ENCODE results near the gene DNAJA3.

Gene DNAJA3

DNA sequence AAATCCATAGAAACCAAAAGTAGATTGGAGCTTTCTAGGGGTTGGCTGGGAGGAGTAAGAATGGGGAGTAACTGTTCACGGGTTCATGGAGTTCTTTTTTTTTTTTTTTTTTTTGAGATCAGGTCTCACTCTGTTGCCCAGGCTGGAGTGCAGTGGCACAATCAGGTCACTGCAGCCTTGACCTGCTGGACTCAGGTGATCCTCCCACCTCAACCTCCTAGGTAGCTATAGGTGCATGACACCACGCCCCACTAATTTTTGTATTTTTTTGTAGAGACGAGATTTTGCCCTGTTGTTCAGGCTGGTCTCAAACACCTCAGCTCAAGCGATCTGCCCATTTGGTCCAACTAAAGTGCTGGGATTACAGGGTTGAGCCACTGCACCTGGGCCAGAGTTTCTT, 47.2 kb downstream of the DNAJA3 start:
- in situ Hi-C loops (cut with HindIII; ENCODE audit: low sequenced_read_pairs) = no loop called here

DNA sequence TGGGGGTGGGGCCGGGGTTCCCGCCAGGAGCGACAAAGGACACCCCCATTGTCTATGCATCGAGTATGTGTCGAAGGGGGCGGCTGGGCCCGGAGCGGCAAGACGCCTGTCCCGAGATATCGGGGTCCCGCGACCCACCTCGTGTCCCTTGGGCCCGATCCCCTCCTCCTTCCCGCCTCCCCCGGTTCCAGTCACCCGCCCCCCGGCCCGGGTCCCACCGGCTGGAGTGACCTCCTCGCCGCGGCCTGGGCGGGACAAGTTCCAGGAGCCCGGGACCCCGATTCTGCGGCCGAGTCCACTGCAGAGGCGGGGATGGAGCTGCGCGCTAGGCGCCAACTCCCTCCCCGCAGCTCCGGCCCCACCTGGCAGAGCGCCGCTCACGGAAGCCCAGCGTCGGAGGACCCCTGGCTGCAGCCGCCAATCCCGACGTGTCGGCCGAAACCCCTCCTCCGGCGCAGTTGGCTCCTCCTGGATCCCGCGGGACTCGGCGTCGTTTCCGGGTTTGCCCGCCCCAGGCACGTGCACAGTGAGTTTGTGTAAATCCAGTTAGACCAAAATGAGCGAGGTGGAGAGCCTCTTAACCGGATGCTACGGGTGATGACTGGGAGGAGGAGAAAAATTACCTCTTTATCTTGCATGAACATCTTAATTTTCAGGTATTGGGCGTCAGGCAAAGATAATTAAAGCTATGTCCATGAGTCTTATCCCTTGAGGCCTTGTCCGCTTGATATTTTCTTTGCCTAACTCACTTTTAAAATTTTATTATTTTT, 48.7 kb downstream of the DNAJA3 start, which contains the start of gene NMRAL1:
Gene NMRAL1 (minus strand): TSS at position 434 of the 770 bp plus-strand sequence. CDS start 493 bp downstream, outside the sequence.
- in situ Hi-C loops (cut with HindIII; ENCODE audit: low sequenced_read_pairs) = no loop called here

DNA sequence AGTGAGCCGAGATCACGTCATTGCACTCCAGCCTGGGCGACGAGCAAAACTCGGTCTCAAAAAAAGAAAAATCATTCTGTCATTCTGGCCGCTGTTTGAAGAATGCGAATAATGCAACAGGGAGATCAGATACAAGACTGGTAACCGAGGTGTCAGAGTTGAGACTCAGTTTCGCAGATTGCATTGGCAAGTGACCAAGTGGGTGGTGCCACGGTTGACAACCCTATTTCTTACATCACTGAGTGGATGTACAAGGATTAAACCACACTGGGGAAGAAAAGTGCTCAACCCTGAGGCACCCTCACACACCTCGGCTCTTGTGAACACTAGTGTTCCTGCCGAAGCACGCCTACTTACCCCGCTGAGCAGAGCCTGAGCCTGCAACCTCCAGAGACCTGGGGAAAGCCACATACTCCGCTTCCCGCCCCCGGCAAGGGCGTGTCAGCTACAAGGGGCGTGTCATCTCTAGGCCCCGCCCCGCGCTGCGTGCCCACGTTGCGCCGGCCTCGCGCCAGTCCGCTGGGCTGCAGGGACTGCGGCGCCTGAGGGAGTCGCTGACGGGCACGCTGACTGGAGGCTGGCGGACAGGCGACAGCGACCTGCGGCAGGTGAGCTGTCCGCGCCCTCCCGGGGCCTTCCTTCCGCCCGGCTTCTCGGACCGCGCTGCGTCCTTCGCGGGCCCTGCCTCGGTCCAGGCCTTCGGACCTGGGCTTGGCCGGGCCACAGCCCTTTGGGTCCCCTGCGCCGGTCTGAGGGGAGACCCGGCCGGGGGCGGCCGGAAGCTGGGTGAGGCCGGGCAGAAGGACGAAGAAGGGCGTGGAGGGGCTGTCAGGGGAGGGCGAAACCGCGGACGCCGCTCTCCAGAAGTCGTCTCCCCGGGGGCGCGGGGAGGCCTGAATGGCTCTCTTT, 50.5 kb downstream of the DNAJA3 start, which contains the start of gene HMOX2:
Gene HMOX2 (plus strand): TSS at position 519 of the 909 bp plus-strand sequence. CDS start 29,127 bp downstream, outside the sequence.
- in situ Hi-C loops (cut with HindIII; ENCODE audit: low sequenced_read_pairs) = no loop called here

DNA sequence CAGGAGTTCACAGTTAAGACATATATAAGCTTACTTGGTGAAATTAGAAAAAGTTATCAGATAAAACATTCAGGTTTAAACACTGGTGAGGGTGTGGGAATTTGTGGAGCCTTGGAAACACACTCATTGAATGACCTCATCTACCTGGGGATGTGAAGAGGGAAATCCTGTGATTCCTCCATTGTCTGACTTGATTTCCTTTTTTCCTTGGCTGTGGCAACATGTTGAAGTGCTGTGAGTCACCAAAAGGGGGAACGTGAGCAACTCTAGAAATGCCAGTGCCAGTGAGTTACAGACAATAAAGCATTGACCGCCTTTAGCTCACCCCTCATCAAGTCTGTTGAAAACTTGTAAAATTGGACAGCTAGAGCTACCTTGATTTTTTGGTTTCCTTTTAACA, 52.3 kb downstream of the DNAJA3 start:
- in situ Hi-C loops (cut with HindIII; ENCODE audit: low sequenced_read_pairs) = no loop called here

DNA sequence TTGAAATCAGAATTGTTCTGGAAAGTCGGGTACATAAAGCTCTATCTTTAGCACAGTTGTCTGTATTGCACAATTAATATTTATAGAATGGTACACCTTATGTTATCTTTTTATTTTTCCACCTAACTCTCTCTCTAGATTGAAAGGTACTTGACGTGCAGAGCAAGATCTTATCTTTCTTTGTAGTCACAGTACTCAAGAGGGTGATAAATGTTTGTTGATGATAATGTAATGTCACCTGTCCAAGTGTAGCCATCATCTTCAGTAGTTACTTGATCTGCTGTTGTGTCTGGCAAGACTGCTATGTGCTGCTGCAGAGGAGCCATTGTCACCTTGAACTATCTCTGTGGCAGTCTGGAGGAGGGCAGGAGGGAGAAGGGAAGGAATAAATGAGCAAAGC, 55.9 kb downstream of the DNAJA3 start:
- in situ Hi-C loops (cut with HindIII; ENCODE audit: low sequenced_read_pairs) = no loop called here

DNA sequence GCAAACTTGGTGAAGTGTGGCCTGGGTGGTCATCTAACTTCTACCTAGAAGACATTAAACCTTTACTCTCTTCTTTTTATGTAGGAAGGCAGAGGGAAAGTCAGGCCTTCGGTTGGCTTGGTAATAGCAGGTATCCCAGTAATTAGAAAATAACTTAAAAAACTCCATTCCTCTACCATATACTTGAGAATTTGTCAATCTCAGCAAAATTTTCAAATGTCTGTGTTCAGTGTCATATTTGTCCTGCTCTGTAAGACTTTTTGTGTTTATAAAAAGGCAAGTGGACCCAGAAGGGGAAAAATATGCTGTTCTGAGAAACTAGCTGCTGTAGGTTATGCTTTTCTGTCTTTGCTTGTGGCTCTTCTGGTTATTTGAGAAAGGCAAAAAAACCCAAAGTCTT, 56.3 kb downstream of the DNAJA3 start:
- in situ Hi-C loops (cut with HindIII; ENCODE audit: low sequenced_read_pairs) = no loop called here

DNA sequence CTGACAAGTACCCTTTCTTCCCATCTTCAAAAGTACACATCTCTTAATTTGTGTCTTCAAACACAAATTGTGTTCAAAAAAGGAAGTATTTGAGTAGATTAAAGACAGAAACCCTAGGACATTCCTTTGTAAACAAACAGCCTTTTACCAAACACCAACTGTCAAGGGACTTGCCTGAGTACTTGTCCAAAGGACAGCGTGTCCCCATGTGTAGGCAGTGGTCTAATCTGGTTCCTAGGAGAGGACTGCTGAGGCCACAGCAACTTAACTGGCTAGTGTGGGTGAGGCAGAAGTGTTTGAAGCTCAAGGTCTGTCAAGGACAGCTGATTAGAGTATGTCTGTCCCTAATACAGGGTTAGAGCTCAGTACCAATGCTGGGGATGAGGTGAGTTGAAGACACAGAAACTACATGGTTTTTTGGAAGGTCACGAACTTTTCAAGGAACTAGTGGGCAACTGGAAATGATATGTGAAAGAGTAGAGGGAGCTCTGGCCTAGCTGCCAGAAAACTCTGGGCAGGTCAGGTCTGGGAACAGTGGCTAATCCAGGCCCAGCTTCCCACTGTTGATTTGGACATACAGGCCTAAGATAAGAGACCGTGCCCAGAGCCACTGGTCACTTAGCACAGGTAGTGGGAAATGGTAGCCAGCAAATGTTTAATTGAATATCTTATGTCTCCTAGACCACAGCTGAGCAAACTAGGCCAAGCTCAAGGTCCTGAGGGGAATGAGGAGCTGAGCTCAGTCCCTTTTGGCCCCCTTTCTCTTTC, 60.6 kb downstream of the DNAJA3 start:
- in situ Hi-C loops (cut with HindIII; ENCODE audit: low sequenced_read_pairs) = no loop called here

DNA sequence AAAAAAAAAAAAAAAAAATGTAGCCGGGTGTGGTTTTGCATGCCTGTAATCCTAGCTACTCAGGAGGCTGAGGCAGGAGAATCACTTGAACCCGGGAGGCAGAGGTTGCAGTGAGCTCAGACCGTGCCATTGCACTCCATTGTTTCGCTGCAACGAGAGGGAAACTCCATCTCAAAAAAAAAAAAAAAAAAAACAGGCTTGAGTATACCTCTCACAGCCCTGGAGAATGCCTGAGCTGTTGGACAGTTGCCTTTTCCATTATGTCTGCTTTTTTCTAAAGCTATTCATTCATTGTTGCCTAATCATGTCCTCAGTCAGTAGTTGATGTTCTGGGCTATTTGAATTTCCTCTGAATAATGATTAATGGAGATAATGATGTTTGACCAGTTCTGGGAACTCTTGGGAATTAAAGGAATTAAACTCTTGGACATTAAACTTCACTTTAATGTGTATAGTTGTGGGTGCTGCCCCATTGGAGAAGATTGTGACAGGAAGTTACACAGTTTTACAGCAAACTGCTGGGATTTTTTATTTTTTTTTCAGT, 62.4 kb downstream of the DNAJA3 start:
- in situ Hi-C loops (cut with HindIII; ENCODE audit: low sequenced_read_pairs) = no loop called here

DNA sequence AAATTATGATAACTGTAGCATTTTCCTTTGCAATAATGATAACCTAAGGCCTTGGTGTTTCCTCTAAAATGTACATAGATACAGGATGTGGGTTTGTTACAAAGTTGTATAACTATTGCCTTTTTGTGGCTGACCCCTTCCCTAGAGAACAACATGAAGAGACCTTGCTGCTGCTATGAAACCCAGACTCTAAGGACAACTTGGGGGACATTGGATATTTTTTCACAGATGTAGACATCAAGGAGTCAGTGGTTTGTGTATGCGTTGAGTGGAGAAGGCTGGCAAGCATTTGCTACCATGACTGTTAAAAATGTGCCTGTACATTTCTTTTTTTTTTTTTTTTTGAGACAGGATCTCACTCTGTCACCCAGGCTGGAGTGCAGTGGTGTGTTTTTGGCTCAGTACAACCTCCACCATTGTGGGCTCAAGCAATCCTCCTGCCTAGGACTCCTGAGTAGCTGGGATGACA, 62.9 kb downstream of the DNAJA3 start:
- in situ Hi-C loops (cut with HindIII; ENCODE audit: low sequenced_read_pairs) = no loop called here

DNA sequence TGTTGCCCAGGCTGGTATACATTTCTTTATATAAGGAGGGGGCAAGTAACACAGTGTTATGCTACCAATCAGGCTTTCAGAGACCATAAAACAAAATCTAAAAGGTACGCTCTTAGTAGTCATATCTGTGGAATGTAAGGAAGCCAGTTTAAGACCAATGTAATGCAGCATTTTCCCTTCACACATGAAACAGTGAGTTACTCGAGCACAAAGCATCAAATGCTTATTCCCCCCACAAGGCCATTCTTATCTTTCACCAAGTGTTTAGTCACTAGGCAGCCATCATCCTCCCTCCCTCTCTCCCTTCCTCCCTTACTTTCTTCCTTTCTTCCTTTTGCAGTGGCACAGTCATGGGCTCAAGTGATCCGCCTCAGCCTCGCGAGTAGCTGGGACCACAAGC, 63.4 kb downstream of the DNAJA3 start:
- in situ Hi-C loops (cut with HindIII; ENCODE audit: low sequenced_read_pairs) = no loop called here

DNA sequence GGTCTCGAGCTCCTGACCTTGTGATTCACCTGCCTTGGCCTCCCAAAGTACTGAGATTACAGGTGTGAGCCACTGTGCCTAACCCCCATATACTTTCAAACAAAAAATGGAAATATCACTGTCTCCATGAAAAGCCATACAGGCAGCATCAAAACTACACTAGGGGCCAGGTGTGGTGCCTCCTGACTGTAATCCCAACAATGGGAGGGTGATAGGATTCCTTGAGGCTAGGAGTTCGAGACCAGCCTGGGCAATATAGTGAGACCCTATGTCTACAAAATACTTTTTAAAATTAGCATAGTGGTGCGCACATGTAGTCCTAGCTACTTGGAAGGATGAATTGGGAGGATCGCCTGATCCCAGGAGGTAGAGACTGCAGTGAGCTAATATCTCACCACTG, 66.2 kb downstream of the DNAJA3 start:
- in situ Hi-C loops (cut with HindIII; ENCODE audit: low sequenced_read_pairs) = no loop called here

DNA sequence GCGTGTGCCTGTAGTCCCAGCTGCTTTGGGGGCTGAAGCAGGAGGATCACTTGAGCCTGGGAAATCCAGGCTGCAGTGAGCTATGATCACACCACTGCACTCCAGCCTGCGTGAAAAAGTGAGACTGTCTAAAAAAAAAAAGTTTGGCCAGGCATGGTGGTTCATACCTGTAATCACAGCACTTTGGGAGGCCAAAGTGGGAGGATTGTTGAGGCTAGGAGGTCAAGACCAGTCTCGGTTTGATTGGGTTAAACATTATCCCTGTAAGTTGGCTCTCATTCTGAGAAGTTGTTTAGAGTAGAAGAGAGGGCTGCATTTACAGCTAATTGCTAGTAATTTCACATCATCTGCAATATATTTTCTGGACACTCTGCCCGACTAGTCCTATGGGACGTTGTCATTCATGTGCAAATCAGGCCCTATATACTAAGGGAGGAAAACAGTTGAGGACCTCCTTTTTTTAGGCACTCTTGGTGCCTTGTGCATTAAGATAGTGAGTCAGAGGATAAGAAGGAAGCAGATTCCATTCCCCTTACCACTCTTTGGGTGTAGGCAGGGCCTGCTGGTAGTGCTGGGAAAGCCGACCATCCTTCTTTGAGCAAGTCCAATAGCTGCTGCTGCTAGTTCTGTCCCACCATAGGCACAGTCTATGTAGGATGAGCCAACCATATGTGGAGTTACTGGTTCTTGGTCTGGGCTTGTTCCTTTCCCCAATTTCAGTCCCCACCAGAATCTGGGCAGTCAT, 69.2 kb downstream of the DNAJA3 start:
- in situ Hi-C loops (cut with HindIII; ENCODE audit: low sequenced_read_pairs) = no loop called here

DNA sequence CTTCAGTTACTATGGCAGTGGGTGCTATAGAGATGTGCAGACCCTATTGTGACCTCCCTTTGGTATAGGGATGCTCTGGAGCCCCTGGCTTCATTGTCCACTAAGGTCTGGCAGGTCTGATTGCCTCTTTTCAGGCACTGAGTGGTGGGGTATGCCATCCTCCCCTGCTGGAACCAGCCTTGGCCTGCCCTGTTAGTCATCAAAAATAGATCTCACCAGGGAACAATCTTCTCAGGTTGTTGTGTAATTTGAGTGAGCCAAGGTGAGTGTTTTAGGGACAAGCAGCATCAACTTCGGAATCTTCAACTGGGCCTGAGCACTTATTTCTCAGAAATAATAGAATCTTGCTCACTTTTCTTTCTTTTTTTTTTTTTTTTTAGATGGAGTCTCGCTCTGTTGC, 70.1 kb downstream of the DNAJA3 start:
- in situ Hi-C loops (cut with HindIII; ENCODE audit: low sequenced_read_pairs) = no loop called here

DNA sequence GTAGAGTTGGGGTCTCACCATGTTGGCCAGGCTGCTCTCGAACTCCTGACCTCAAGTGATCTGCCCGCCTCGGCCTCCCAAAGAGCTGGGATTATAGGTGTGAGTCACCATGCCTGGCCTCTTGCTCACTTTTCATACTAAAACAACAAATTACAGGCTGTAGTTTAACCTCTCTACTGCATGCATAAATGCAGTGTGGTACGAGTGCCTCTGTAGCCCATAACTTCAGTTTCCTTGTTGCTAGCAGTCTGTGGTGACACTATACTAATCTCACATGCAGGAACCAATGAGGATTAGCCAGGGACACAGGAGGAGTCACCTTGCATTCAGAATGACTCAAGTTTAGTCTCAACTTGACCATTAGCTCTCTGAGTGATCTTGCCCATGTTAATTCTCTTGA, 70.6 kb downstream of the DNAJA3 start:
- in situ Hi-C loops (cut with HindIII; ENCODE audit: low sequenced_read_pairs) = no loop called here

DNA sequence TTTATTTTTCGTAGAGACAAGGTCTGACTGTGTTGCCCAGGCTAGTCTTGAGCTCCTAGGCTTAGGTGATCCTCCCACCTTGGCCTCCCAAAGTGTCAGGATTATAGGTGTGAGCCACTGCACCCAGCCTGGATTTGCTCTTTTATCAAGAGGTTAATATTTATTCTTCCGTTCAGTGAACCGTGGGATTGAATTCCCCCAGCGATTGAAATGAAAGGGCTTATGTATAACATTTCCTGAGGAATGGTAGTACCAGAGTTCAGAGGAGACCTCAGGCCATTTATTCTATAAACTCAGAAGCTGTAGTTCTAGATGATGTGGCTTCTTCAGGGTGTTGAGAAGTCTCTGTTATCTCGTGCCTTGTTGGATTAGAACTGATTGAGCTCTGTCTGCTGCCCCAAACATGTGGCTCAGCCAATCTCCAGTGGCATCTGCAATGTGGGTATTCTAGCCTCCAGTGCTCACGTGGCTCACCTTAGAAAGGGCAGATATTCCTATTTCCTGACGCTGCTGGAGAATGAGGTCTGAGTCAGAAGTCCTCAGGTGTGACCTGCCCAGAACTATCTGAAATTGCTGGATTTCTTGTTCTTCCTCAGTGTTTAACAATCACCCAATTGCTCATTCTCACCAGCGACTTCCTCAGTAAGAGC, 73.0 kb downstream of the DNAJA3 start:
- in situ Hi-C loops (cut with HindIII; ENCODE audit: low sequenced_read_pairs) = no loop called here

DNA sequence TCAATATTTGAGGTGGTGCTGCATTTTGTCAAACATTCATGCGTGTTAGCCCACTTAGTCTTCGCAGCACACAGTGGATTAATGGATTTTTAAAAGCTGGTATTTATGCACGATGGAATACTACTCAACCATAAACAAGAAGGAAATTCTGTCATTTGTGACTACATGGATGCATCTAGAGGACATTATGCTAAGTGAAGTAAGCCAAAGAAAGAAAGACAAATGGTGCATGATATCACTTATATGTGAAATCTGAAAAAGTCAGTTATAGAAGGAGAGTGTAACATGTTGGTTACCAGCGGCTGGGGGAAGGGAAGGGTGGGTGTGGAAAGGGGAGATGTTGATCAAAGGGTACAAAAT, 73.5 kb downstream of the DNAJA3 start:
- in situ Hi-C loops (cut with HindIII; ENCODE audit: low sequenced_read_pairs) = no loop called here

DNA sequence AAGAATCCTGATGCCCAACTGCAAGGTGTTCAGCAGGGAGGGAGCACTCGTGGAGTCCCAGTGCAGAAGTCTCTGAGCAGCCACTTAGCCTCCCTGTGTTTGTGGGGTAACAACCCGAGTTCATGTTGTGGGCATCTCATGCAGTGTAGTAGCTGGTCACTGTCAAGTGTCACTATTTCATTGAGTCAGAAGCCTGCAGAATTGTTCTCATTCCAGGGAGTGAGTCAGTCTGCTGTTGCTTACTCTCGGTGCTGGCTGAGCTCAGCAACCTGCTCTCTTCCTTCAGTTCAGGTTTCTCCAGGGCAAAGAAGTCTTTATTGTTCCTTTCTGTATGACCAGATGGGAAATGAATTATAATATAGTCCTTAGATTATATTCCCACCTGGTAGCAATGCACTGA, 74.6 kb downstream of the DNAJA3 start:
- in situ Hi-C loops (cut with HindIII; ENCODE audit: low sequenced_read_pairs) = loop anchor here (25.0 kb wide), 1 partner anchor 537 kb away; the partner anchor contains the start of gene NAGPA

DNA sequence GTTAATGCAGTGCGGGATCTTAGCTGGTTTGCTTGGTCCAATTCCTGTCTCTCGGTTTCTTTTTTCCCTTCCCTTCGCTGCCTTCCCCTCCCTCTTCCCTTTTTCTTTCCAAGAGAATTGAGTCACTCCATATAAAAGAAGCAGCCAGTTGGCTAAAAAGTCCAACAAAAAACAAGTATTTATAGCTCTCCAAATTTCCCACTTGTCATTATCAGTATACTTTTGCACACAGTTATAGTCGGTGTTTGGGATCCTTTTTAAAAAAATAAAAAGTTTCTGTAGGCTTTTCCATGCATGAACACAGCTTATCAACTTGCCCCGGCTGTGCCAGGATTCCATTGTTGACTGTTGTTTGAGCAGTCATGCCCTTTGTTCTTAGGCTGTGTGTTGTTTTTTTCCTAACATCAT, 75.4 kb downstream of the DNAJA3 start:
- in situ Hi-C loops (cut with HindIII; ENCODE audit: low sequenced_read_pairs) = loop anchor here (25.0 kb wide), 1 partner anchor 536 kb away; the partner anchor contains the start of gene NAGPA
